Esophagus squamous epithelium (tissue), 4 donors: Measurements from ENCODE around the gene TMTC1.

Source experiments
- POLR2A ChIP-seq, 4 donors: fragments of 450-650 bp; IDR thresholded peaks; one replicate each; pipeline ENCODE4 v1.6.1; 2017; ENCODE audit warnings: antibody characterized with exemption in 4 of 4, mild to moderate bottlenecking in 4 of 4, moderate library complexity in 3 of 4
- TF ChIP-seq, protein P1 (sequence below), 6 experiments: fragments of 450-650 bp in 4 of 6; fragments of 200-600 bp in 2 of 6; sonication (generic) in 2 of 6; IDR thresholded peaks; one replicate each; pipeline ENCODE4 v1.5.1; 2016 to 2019; ENCODE audit warnings: antibody characterized with exemption in 6 of 6, mild to moderate bottlenecking in 4 of 6, moderate library complexity in 4 of 6

DNA sequence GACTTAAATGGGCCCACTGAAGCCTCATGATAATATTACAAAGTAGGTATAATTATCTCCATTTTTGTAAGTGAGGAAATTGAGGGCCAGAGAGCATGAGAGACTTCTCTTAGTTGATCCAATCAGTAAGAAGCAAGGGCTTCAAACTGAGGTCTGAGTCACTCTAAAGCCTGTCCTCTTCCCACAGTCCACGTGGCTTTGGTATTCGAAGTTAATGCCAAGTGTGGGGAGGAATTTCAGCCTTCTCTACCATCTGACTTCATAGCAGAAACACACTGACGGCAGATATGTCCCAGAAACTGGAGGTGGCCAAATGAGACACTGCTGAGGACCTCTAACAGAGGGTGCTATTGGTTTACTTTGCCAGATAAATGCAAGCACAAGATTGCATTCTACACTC is 171.8 kb downstream of the TMTC1 start:
- TF ChIP-seq, protein P1, sequence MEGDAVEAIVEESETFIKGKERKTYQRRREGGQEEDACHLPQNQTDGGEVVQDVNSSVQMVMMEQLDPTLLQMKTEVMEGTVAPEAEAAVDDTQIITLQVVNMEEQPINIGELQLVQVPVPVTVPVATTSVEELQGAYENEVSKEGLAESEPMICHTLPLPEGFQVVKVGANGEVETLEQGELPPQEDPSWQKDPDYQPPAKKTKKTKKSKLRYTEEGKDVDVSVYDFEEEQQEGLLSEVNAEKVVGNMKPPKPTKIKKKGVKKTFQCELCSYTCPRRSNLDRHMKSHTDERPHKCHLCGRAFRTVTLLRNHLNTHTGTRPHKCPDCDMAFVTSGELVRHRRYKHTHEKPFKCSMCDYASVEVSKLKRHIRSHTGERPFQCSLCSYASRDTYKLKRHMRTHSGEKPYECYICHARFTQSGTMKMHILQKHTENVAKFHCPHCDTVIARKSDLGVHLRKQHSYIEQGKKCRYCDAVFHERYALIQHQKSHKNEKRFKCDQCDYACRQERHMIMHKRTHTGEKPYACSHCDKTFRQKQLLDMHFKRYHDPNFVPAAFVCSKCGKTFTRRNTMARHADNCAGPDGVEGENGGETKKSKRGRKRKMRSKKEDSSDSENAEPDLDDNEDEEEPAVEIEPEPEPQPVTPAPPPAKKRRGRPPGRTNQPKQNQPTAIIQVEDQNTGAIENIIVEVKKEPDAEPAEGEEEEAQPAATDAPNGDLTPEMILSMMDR (IDR thresholded peaks at IDR 0.05): no peak
- TF ChIP-seq POLR2A (IDR thresholded peaks at IDR 0.05): no peak
